Erythroblast (primary cell): ENCODE results near the gene AP5Z1.

Experiments
- GATA1 ChIP-seq: IDR thresholded peaks from 2 replicates; pipeline ENCODE4 v1.6.1; 2011; ENCODE audit warnings: low read depth, mild to moderate bottlenecking, control low read depth, low read length, moderate library complexity
- POLR2A ChIP-seq: IDR thresholded peaks from 2 replicates; pipeline ENCODE4 v1.6.1; 2011; ENCODE audit warnings: mild to moderate bottlenecking, low read length

DNA sequence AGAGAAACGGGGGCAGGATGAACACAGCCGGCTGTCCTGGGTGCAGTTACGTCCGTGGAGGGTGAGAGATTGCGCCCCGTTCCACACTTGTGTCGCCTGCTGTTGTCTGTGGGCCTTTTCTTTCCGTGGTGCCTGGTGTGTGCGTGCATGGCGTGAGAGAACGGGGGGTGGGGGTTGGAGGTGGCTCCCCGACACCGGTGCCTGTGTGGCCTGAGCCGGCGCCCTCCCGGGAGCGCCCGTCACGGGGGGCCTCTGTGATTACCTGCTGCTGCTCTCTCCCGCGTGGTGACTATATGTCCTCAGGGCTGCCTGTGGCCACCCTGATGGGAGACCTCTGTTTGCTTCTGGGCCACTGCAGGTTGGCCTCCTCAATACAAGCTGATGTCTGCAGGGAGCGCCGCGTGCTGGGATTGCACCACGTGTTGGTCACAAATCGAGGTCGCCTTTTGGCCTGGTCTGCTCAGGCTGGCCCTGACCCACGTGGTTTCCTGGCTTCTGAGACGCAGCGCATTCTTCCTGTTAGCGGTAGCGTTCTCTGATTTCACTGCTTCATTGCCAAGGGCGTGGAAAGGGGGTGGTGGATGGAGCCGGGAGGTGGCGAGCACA, 10.9 kb upstream of the AP5Z1 start:
- TF ChIP-seq POLR2A (no peak), GATA1 (no peak)
